Activated B cell treated with CpG ODN at 0.5 μM for 24 hours (primary cell): ENCODE data around the gene PPP1R7. TPM values are rescaled to one million over a fixed set of nuclear protein-coding genes. Genes with fewer than 3 reads are reported as not detected.

Experiments used
- ATAC-seq: fragments of 200-7000 bp; cut with Tn5 transposase; one replicate; pipeline ENCODE4 v1.10.0; 2021; ENCODE audit warnings: low read depth, mild to moderate bottlenecking, moderate library complexity
- CTCF ChIA-PET: fragments of 350-600 bp; sonication (Branson Sonifier 250); formaldehyde crosslinking; loops from one replicate; lab custom pipeline; 2021; ENCODE audit warnings: antibody characterized with exemption; lab: Charles Lee
- POLR2A ChIA-PET: fragments of 350-600 bp; sonication (Branson Sonifier 250); formaldehyde crosslinking; loops from one replicate; lab custom pipeline; 2021; ENCODE audit warnings: antibody characterized with exemption; lab: Charles Lee
- DNase-seq: peaks from one replicate; pipeline ENCODE4 v3.0.0; 2022
- H3K27ac Mint-ChIP-seq: one replicate; pipeline ENCODE4 v1.8.0; 2020; ENCODE audit warnings: mixed read lengths
- H3K27me3 Mint-ChIP-seq: one replicate; pipeline ENCODE4 v1.8.0; 2021; ENCODE audit warnings: mixed read lengths
- H3K36me3 Mint-ChIP-seq: one replicate; pipeline ENCODE4 v1.8.0; 2021; ENCODE audit warnings: low read depth, mixed read lengths
- H3K4me1 Mint-ChIP-seq: one replicate; pipeline ENCODE4 v1.8.0; 2021; ENCODE audit warnings: mixed read lengths
- H3K4me3 Mint-ChIP-seq: one replicate; pipeline ENCODE4 v1.8.0; 2020; ENCODE audit warnings: mild to moderate bottlenecking, mixed read lengths
- H3K9me3 Mint-ChIP-seq: one replicate; pipeline ENCODE4 v1.8.0; 2020; ENCODE audit warnings: mixed read lengths
- intact Hi-C: fragments of 100-400 bp; cut with micrococcal nuclease; formaldehyde crosslinking; loops from one replicate; pipeline ENCODE4 v1.15.1; 2024
- total RNA-seq: library from RNA; stranded (reverse); gene quantifications from 2 replicates; pipeline ENCODE4 v1.2.3, GENCODE V29; 2022
- TF ChIP-seq, protein P1 (sequence below): fragments of 200-600 bp; IDR thresholded peaks from one replicate; pipeline ENCODE4 v1.8.0; 2022; ENCODE audit warnings: antibody characterized with exemption, mild to moderate bottlenecking

PPP1R7 gene
- total RNA-seq, 1 donor from 2014 or later: 72.0 TPM

DNA sequence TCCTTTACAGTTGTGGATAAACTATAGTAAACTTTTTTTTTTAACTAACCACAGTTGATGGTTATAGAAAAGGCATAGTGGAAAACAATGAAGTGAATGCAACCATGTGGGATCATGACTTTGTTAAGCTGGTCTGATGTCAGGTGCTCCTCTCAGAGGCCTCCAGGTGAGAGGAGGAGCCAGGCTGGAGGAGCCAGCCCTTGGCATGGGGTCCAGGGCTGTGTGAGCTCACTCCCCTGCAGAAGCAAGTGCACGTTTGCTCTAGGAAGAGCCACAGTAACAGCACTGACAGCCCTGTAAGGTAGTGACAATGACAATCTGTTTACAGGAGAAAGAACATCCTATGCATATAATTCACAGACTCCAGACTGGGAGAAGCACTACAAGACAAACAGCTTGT, 5.7 kb downstream of the PPP1R7 start:
- DNase-seq (no peak), ATAC-seq (no peak)
- intact Hi-C loops: loop anchor here (10.0 kb wide), 1 partner anchor 459 kb away; no protein-coding TSS in a partner anchor
- H3K4me3 Mint-ChIP-seq: no peak overlapping the region
- H3K27ac Mint-ChIP-seq: no peak overlapping the region
- peaks cover 24% of the 10 kb centered on the region for H3K4me1 Mint-ChIP-seq
- POLR2A ChIA-PET: no interaction called here
- H3K27me3 Mint-ChIP-seq: no peaks in the 10 kb centered on the region
- TF ChIP-seq, protein P1, sequence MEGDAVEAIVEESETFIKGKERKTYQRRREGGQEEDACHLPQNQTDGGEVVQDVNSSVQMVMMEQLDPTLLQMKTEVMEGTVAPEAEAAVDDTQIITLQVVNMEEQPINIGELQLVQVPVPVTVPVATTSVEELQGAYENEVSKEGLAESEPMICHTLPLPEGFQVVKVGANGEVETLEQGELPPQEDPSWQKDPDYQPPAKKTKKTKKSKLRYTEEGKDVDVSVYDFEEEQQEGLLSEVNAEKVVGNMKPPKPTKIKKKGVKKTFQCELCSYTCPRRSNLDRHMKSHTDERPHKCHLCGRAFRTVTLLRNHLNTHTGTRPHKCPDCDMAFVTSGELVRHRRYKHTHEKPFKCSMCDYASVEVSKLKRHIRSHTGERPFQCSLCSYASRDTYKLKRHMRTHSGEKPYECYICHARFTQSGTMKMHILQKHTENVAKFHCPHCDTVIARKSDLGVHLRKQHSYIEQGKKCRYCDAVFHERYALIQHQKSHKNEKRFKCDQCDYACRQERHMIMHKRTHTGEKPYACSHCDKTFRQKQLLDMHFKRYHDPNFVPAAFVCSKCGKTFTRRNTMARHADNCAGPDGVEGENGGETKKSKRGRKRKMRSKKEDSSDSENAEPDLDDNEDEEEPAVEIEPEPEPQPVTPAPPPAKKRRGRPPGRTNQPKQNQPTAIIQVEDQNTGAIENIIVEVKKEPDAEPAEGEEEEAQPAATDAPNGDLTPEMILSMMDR: no peak
- CTCF ChIA-PET: interaction anchor here (2.5 kb wide), 1 partner anchor 78 kb away, joined by 8 read pairs; no protein-coding TSS in a partner anchor
- H3K36me3 Mint-ChIP-seq: peaks cover 61% of the 10 kb centered on the region
- H3K9me3 Mint-ChIP-seq: no peaks in the 10 kb centered on the region

DNA sequence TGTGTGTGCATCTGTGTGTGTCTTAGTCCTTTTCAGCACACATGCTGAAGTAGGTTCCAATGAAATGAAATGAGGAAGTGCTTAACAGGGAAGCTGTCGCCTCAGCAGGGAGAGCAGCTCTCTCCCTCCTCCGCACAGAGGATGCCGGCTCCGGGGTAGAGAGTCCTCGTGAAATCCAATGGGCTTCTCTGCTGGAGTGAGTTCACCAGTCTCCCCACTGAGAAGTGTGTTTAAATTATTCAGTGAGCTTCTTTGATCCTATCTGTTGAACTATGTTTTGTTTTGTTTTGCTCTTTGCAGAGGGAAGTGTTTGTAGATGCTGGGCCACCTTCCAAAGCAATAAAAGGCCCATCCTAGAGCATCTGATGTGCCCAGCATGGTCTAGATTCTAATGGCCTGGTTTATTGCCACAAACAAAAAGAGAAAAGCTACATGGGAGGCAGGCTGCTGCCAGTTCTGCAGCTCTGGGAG, 6.7 kb downstream of the PPP1R7 start:
- Mint-ChIP-seq H3K36me3 (peaks cover 68% of the 10 kb centered on the region), H3K27me3 (no peaks in the 10 kb centered on the region), H3K4me3 (no peak overlapping the region), H3K9me3 (no peaks in the 10 kb centered on the region), H3K27ac (no peak overlapping the region), H3K4me1 (peaks cover 16% of the 10 kb centered on the region)
- TF ChIP-seq, protein P1: no peak
- CTCF ChIA-PET: no interaction called here
- intact Hi-C loops: loop anchor here (10.0 kb wide), 1 partner anchor 458 kb away; no protein-coding TSS in a partner anchor
- POLR2A ChIA-PET: interaction anchor here (0.9 to 1.6 kb wide), 2 partner anchors 21 to 55 kb away, joined by 3 to 4 read pairs; partner anchors contain the start of gene MTERF4
- ATAC-seq (no peak), DNase-seq (no peak)

DNA sequence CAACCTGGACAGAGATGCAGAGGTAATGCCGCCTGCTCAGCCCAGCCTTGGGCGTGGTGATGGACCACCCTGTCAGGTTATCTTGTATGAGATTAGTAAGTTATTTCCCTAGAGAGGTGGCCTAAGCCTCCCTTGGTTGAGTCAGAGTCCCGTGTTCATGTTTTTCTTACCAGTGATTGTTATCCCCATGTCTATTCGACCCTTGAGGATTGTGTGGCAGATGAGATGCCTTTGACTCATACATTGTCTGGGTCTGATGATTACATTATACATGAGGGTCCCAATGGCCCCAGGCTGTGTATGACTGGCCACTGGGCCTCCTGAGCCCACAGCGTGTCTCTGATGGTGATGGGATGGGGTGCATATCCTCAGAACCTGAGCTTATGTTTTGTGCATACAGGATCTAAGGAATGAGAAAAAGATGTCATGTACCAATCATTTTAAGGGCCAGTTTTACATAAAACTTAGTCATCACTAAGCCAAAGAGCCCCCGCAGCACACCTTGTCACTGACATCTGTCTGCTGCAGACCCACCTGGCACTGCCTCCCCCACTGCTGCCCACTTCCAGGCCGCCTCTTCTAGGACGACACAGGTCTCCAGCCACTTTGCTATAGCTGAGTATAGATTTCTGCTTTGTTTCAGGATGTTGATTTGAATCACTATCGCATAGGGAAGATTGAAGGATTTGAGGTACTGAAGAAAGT, 7.7 kb downstream of the PPP1R7 start:
- intact Hi-C loops: loop anchor here (10.0 kb wide), 1 partner anchor 457 kb away; no protein-coding TSS in a partner anchor
- peaks cover 16% of the 10 kb centered on the region for H3K4me1 Mint-ChIP-seq
- H3K9me3 Mint-ChIP-seq: no peaks in the 10 kb centered on the region
- peaks cover 73% of the 10 kb centered on the region for H3K36me3 Mint-ChIP-seq
- TF ChIP-seq, protein P1: no peak
- ATAC-seq: peak; percentile 81
- DNase-seq: no peak
- ChIA-PET CTCF (no interaction called here), POLR2A (interaction anchor here (1.6 kb wide), 1 partner anchor 56 kb away, joined by 4 read pairs; the partner anchor contains the start of gene MTERF4)
- no peak overlapping the region for H3K4me3 Mint-ChIP-seq
- H3K27ac Mint-ChIP-seq: no peak overlapping the region
- no peaks in the 10 kb centered on the region for H3K27me3 Mint-ChIP-seq

DNA sequence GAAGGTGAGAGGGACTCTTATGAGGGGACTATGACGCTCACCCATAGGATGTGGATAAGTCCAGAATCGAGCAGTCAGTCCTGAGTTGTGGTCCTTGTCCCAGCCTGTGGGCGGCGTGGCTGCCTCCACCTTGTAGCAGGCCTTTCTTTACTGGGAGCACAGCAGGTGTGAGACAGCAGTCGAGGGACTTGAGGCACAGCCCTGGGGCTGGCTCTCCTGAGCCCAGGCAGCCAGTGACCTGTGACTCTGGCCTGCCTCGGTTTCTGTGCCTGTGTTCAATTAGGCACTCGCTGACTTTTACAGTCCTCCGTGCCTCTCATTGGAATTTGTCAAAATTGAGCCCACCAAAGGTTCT, 8.3 kb downstream of the PPP1R7 start:
- ATAC-seq: no peak
- H3K27me3 Mint-ChIP-seq: no peaks in the 10 kb centered on the region
- POLR2A ChIA-PET: no interaction called here
- TF ChIP-seq, protein P1: no peak
- CTCF ChIA-PET: no interaction called here
- no peak for DNase-seq
- no peaks in the 10 kb centered on the region for H3K9me3 Mint-ChIP-seq
- peaks cover 16% of the 10 kb centered on the region for H3K4me1 Mint-ChIP-seq
- H3K4me3 Mint-ChIP-seq: no peak overlapping the region
- intact Hi-C loops: loop anchor here (10.0 kb wide), 1 partner anchor 456 kb away; no protein-coding TSS in a partner anchor
- H3K36me3 Mint-ChIP-seq: peaks cover 73% of the 10 kb centered on the region
- no peak overlapping the region for H3K27ac Mint-ChIP-seq

- Mint-ChIP-seq H3K9me3 (no peaks in the 10 kb centered on the region), H3K36me3 (peaks cover 75% of the 10 kb centered on the region), H3K4me3 (no peak overlapping the region), H3K27ac (no peak overlapping the region), H3K27me3 (no peaks in the 10 kb centered on the region), H3K4me1 (peaks cover 16% of the 10 kb centered on the region)
- no peak for DNase-seq
- intact Hi-C loops: loop anchor here (10.0 kb wide), 1 partner anchor 456 kb away; no protein-coding TSS in a partner anchor
- TF ChIP-seq, protein P1: no peak
- ChIA-PET POLR2A (no interaction called here), CTCF (interaction anchor here (0.6 kb wide), 1 partner anchor 14 kb away, joined by 4 read pairs; no protein-coding TSS in a partner anchor)
- ATAC-seq: no peak
Measured at GRCh38 chr2:241159116-241159515, 8.8 kb downstream of the PPP1R7 start.
